ENCODE data around the gene ALDH2.
"Not testable (repeated sequence)": the region's sequence is repeated elsewhere in the genome, so short reads cannot be mapped to it uniquely, and the experiment has no call there.

DNA sequence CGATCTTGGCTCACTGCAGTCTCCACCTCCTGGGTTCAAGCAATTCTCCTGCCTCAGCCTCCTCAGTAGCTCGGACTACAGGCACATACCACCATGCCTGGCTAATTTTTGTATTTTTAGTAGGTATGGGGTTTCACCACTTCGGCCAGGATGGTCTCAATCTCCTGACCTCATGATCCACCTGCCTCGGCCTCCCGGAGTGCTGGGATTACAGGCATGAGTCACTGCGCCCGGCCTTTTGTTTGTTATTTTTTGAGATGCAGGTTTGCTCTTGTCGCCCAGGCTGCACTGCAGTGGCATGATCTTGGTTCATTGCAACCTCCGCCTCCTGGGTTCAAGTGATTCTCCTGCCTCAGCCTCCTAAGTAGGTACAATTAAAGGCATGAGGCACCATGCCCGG, 47.4 kb upstream of the ALDH2 start:
- TF ChIP-seq, protein P1, sequence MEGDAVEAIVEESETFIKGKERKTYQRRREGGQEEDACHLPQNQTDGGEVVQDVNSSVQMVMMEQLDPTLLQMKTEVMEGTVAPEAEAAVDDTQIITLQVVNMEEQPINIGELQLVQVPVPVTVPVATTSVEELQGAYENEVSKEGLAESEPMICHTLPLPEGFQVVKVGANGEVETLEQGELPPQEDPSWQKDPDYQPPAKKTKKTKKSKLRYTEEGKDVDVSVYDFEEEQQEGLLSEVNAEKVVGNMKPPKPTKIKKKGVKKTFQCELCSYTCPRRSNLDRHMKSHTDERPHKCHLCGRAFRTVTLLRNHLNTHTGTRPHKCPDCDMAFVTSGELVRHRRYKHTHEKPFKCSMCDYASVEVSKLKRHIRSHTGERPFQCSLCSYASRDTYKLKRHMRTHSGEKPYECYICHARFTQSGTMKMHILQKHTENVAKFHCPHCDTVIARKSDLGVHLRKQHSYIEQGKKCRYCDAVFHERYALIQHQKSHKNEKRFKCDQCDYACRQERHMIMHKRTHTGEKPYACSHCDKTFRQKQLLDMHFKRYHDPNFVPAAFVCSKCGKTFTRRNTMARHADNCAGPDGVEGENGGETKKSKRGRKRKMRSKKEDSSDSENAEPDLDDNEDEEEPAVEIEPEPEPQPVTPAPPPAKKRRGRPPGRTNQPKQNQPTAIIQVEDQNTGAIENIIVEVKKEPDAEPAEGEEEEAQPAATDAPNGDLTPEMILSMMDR (IDR thresholded peaks at IDR 0.05; ENCODE audit: low read depth, low read length, poor library complexity, severe bottlenecking), result not testable (repeated sequence)
- not testable (repeated sequence) for TF ChIP-seq EZH2phosphoT487 (IDR thresholded peaks at IDR 0.05; ENCODE audit: borderline replicate concordance, low read length)

All from DOHH2 (cell line).